Right lobe of liver (tissue), 6 donors: ENCODE measurements around the gene LRRC3. TPM values are rescaled to one million over a fixed set of nuclear protein-coding genes. Genes with fewer than 3 reads are reported as not detected.

Experiments used
- ATAC-seq, 4 donors: fragments of 200-7000 bp; cut with Tn5 transposase; one replicate each; pipeline ENCODE4 v1.9.1; 2020; ENCODE audit warnings: mild to moderate bottlenecking in 4 of 4, moderate library complexity in 4 of 4
- DNase-seq, 3 donors: peaks; one replicate each; pipeline ENCODE4 v3.0.0-alpha.2; 2020
- H3K27ac ChIP-seq, 3 donors: fragments of 200-600 bp; one replicate each; pipeline ENCODE4 v1.8.0; 2022
- H3K27me3 ChIP-seq, 2 donors: fragments of 200-600 bp; one replicate each; pipeline ENCODE4 v1.8.0; 2022
- H3K36me3 ChIP-seq, 4 donors: fragments of 200-600 bp; sonication (generic) in 1 of 4; one replicate each; pipeline versions ENCODE4 v1.5.1 to v1.8.0; 2017 to 2022; ENCODE audit warnings: control low read depth in 1 of 4
- H3K4me1 ChIP-seq, 4 donors: fragments of 200-600 bp; sonication (generic) in 1 of 4; one replicate each; pipeline versions ENCODE4 v1.5.1 to v1.8.0; 2017 to 2022; ENCODE audit warnings: control low read depth in 1 of 4
- H3K4me3 ChIP-seq, 3 donors: fragments of 200-600 bp; one replicate each; pipeline ENCODE4 v1.8.0; 2022
- H3K9me3 ChIP-seq, 4 donors: fragments of 200-600 bp; sonication (generic) in 1 of 4; one replicate each; pipeline versions ENCODE4 v1.5.1 to v1.8.0; 2017 to 2022; ENCODE audit warnings: control low read depth in 1 of 4
- POLR2A ChIP-seq: fragments of 450-650 bp; IDR thresholded peaks from one replicate; pipeline ENCODE4 v1.6.1; 2017; ENCODE audit warnings: antibody characterized with exemption, mild to moderate bottlenecking
- WGBS: methylation state at CpG from one replicate; pipeline ENCODE4 v1.1.6; 2018; ENCODE audit warnings: low coverage, low lambda C conversion rate; ENCODE audit not compliant: insufficient coverage; ENCODE audit errors: missing lambda C conversion rate; 5-methylcytosine and 5-hydroxymethylcytosine counted together
- intact Hi-C, 2 donors: fragments of 100-400 bp; cut with DNase I; formaldehyde crosslinking; loops; one replicate each; pipeline versions ENCODE4 v1.11.2 to v1.14.1; 2022
- total RNA-seq, 6 experiments: library from RNA; depleted of rRNA in 2 of 6; stranded (reverse); fragments of >200 nt in 2 of 6; fragmentation: NEBNext Ultra II Directional in 3 of 6; extraction: Animal tissue kit (Norgen Biotek cat#: 25700) in 3 of 6; gene quantifications; one replicate each; pipeline versions ENCODE4 v1.1.0 to v1.2.4, GENCODE V29; 2016 to 2023
- TF ChIP-seq, protein P1 (sequence below), 4 donors: fragments of 200-600 bp in 3 of 4; fragments of 450-650 bp in 1 of 4; IDR thresholded peaks; one replicate each; pipeline versions ENCODE4 v1.5.1 to v1.8.0; 2016 to 2022; ENCODE audit warnings: antibody characterized with exemption in 4 of 4, mild to moderate bottlenecking in 2 of 4
- donor health status: DM: no; HTN: yes; CAD: no.
- donor health status: DM: no; HTN: no; CAD: no.
- donor health status: DM: no; HTN: no; CAD: no.
- donor health status: DM: no; HTN: yes; CAD: no.
- donor health status: DM: no; HTN: yes; CAD: no.

The LRRC3 gene
- total RNA-seq, 6 experiments from 2014 or later, result 7.5 to 19.3 (median 13.9) TPM

DNA sequence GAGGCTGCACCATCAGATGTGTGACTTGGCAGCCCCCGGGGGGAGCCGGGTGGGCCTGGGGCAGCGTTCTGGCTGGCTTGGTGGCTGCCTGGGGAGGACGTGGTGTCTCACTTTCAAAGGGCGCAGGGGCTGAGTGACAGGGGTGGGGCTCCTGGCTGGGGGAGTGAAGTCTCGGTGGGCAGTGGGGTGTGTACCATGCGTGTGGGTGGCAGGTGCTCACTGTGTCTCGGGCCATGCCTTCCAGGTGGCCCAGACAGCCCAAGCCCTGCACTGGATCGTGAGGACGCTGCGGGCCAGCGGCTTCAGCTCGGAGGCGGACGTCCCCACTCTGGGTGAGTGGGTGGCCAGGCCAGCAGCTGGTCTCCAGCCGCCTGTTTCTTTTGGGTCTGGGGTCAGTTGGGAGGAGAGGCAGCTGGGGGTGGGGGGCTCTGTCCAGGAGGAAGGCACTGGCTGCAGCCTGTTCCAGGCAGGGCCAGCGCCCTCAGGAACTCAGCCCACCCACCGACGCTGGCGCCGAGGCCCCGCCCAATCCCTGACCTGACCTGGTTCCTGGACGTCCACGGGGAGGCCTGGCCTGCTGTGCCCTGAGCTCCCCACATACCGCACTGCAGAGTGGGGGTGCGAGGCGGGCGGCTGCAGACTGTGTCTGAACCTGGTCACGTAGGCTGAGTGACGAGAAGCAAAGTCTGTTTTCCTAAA is 30.6 kb upstream of the LRRC3 start:
- Histone ChIP-seq H3K36me3 (no peaks in the 10 kb centered on the region), H3K4me1 (no peaks in the 10 kb centered on the region), H3K27ac (no peak overlapping the region), H3K4me3 (no peak overlapping the region), H3K9me3 (peaks cover 0 to 4% (median 0%) of the 10 kb centered on the region in 4 donors), H3K27me3 (no peaks in the 10 kb centered on the region)
- TF ChIP-seq POLR2A, result no peak
- TF ChIP-seq, protein P1, sequence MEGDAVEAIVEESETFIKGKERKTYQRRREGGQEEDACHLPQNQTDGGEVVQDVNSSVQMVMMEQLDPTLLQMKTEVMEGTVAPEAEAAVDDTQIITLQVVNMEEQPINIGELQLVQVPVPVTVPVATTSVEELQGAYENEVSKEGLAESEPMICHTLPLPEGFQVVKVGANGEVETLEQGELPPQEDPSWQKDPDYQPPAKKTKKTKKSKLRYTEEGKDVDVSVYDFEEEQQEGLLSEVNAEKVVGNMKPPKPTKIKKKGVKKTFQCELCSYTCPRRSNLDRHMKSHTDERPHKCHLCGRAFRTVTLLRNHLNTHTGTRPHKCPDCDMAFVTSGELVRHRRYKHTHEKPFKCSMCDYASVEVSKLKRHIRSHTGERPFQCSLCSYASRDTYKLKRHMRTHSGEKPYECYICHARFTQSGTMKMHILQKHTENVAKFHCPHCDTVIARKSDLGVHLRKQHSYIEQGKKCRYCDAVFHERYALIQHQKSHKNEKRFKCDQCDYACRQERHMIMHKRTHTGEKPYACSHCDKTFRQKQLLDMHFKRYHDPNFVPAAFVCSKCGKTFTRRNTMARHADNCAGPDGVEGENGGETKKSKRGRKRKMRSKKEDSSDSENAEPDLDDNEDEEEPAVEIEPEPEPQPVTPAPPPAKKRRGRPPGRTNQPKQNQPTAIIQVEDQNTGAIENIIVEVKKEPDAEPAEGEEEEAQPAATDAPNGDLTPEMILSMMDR (IDR thresholded peaks at IDR 0.05), result no peak
- intact Hi-C loops, result no loop called here
- peak; percentile 20 to 52 (median 44) for DNase-seq
- no peak for ATAC-seq
- 49% methylated on average over 6 of the region's 30 CpGs for WGBS

DNA sequence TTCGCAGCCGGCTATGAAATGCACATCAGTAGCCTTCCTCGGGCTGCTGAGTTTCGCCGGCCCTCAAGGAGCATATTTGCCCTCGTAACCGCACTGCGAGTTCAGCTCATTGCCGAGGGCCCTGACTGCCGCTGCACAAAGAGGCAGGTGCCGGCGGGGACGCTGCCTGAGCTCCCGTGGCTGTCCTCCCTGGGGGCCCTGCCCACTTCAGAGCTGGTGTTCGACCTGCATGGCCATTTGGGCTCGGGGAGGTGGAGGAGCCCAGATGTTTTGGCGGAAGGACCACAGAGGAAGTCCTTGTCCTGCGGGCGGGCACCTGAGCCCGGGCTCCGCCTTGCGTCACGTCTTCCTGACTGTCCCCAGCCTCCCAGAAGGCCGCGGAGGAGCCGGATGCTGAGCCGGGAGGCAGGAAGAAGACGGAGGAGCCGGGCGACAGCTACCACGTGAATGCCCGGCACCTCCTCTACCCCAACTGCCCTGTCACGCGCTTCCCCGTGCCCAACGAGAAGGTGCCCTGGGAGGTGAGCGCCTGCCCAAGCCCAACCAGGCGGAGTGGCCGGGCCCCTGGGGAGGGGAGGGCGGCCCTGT is 29.9 kb upstream of the LRRC3 start:
- no peaks in the 10 kb centered on the region for H3K36me3 ChIP-seq
- H3K4me3 ChIP-seq, result no peak overlapping the region
- H3K9me3 ChIP-seq, result peaks cover 0 to 8% (median 2%) of the 10 kb centered on the region in 4 donors
- intact Hi-C loops, result no loop called here
- TF ChIP-seq, protein P1 (IDR thresholded peaks at IDR 0.05), result no peak
- no peak for TF ChIP-seq POLR2A
- peak in 2 of 3 donors; percentile 24 to 56 for DNase-seq
- no peak for ATAC-seq
- H3K27ac ChIP-seq, result no peak overlapping the region
- no CpG with 5 or more reads among the region's 40 CpGs for WGBS
- H3K27me3 ChIP-seq, result no peaks in the 10 kb centered on the region
- no peaks in the 10 kb centered on the region for H3K4me1 ChIP-seq

DNA sequence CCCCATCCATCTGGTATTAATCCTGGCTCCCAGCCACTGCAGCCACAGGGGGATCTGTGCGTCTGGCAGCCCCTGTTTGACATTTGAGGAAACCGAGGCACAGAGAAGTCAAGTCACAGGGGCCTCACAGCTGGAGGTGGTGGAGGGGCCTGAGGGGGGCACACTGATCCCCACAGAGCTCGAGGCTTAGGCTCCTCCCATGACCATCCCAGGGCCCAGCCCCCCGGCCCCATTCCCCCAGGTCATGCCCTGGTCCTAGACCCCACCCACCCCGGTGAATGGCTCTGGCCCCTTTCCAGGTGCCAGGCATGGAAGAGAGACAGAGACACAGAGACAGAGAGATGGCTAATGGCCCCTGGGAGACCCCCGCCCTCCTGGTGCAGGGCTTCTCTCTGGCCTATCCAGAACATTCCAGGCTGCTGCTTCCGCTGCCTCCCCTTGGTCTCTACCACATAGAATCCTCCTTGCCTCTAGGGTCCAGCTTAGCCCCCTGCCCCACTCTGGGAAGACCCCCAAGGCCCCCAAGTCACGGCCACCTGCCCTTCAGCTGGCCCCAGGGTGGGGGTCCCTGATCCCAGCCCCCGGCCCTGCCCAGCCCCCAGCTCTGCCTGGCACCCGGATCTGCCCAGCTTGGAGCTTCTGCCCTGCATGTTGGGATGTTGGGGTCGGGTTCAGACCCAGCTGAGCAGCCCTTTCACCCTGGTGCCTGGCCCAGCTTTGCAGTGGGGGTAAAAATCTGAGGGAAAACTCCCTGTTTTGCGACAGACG is 29.2 kb upstream of the LRRC3 start:
- WGBS, result 94% methylated on average over 2 of the region's 13 CpGs
- ATAC-seq (no peak), DNase-seq (peak; percentile 21 to 50 (median 46))
- no peaks in the 10 kb centered on the region for H3K27me3 ChIP-seq
- H3K4me1 ChIP-seq, result no peaks in the 10 kb centered on the region
- intact Hi-C loops, result no loop called here
- H3K4me3 ChIP-seq, result no peak overlapping the region
- no peaks in the 10 kb centered on the region for H3K36me3 ChIP-seq
- TF ChIP-seq, protein P1 (IDR thresholded peaks at IDR 0.05), result no peak
- no peak for TF ChIP-seq POLR2A
- H3K9me3 ChIP-seq, result peaks cover 0 to 8% (median 2%) of the 10 kb centered on the region in 4 donors
- H3K27ac ChIP-seq, result no peak overlapping the region

DNA sequence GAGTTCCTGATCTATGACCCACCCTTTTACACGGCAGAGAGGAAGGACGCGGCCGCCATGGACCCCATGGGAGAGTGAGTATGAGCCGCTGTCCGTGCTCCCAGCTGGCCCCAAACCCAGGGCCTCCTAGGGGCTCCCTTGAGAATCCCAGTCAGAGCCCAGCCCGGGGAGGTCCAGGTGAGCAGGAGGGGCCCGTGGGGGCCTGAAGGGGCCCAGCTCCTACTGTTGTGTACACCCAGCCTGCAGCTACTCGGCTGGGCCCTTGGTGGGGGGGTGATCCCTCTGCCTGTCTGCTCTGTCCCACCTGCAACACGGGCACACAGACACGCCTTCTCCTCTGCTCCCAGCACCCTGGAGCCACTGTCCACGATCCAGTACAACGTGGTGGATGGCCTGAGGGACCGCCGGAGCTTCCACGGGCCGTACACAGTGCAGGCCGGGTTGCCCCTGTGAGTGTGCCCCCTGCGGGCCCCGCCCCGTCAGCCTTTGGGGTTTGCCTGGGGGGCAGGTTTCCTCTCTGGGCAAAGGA is 28.6 kb upstream of the LRRC3 start:
- Histone ChIP-seq H3K4me1 (no peaks in the 10 kb centered on the region), H3K27me3 (no peaks in the 10 kb centered on the region), H3K36me3 (no peaks in the 10 kb centered on the region), H3K27ac (no peak overlapping the region), H3K4me3 (no peak overlapping the region), H3K9me3 (peaks cover 0 to 8% (median 2%) of the 10 kb centered on the region in 4 donors)
- intact Hi-C loops, result no loop called here
- DNase-seq (peak; percentile 22 to 50 (median 42)), ATAC-seq (no peak)
- 87% methylated on average over 10 of the region's 21 CpGs for WGBS
- TF ChIP-seq, protein P1 (IDR thresholded peaks at IDR 0.05), result no peak
- no peak for TF ChIP-seq POLR2A
